Activated CD4-positive, CD25-positive, alpha-beta regulatory T cell treated with anti-CD3 and anti-CD28 coated beads, Interleukin-2, amount 50 U/mL, for 24 hours (primary cell): ENCODE data around the gene PRPS1L1.

Experiments used
- ATAC-seq, 2 donors: fragments of 150-1000 bp; cut with Tn5 transposase; one replicate each; pipeline ENCODE4 v1.10.0; 2021; ENCODE audit warnings: mild to moderate bottlenecking in 1 of 2, moderate library complexity in 1 of 2

The PRPS1L1 gene

GRCh38 chr7:18013936-18014335 is 13.7 kb downstream of the PRPS1L1 start:
- ATAC-seq = no peak

DNA sequence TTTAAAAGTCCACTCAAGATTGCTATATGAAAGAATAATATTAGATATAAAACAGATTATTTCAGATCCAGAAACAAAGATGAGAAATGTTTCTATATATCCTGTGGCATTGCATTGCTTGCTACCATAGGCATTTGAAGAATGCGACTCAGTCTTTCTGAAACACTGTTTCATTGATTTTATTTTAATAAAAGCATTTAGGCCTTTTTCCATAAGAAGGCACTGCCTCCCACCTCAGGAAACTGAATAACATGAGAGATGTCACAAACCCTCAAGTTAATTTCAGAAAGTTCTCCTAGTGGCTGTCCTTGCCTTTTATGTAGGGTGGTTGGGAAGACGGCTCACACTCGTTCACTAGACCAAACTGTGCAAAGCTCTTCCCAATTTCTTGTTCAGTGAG is 23.3 kb downstream of the PRPS1L1 start:
- ATAC-seq = no peak

DNA sequence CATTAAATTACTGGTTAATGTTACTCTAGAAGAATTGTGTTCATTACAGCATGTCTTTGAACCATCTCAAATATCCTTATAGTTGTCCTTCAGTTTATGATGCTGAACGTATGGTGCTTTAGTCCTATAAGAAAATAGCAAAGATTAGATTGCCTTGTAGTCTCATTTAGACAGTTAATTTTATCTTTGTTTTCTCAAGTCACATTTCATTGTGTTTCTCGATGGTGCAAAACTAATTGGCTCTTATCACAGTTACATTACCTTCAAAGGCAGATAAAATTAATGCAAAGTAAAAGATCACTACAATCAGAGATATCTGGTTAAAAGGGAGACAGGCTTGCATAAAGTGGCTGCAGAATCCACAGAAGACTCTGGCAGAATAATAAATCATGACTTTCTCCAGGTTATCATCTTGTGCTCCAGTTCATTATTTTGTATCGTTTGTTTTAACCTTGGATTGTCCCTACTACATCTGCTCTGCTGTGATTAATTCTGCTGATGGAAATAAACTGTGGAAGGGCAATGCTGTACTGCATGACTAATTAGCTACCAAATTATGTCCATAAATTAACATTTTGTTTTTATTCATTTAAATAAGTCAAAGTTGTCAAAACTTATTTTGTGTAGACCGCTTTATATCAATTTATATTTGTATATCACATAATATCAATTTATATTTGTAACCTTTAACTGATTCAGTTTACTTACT is 24.2 kb downstream of the PRPS1L1 start:
- no peak for ATAC-seq

DNA sequence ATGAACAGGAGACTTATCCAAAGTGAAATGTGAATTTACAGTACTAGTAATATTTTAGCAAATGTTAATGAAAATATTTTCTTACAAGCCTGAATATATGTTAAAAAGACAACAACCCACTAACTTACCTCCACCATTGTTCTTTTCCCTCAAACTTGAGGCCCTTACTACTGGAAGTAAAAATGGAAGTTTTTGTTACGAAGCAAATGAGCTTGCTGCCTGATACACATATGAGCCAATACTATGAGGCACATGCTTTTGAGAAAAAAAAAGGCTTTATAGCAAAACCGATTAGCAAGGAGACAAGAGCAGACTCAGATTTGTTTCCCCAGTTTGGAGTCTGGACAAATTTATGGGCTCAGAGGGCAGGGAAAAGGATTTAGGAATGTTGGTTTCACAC is 29.0 kb downstream of the PRPS1L1 start:
- no peak for ATAC-seq

DNA sequence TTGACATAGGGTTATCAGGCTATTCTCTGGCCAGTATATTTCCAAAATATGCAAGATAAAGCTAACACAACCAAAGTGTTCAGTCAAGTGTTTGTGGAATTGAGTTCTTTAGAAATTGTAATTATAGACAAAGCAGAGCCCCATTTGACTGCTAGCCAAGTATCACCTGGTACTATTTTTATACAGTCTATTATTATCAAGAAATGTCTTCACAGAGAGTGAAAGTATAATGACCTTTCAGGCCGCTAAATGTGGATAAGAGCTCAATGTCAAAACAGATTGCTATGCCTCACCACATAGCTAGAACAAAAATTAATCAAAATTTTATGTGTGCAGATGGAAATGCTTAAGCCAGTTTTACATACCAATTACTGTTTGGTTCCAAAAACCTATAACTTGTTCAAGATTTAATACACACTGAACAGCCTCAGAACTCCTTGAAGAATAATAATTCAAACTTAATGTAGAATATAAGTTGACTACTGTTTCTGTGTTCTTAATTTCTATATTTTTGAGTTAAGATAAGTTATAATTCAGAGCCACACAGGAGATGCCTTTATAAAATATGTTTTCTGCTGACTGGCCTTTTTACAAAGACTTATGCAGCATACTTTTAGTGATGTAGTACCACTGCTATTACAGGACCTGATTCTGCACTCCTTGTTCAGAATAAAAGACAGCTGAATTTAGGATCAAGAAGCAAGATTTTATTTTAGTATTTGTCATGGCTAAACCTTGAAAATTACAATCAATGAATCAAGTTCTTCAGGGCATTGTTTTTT is 31.0 kb downstream of the PRPS1L1 start:
- no peak for ATAC-seq

DNA sequence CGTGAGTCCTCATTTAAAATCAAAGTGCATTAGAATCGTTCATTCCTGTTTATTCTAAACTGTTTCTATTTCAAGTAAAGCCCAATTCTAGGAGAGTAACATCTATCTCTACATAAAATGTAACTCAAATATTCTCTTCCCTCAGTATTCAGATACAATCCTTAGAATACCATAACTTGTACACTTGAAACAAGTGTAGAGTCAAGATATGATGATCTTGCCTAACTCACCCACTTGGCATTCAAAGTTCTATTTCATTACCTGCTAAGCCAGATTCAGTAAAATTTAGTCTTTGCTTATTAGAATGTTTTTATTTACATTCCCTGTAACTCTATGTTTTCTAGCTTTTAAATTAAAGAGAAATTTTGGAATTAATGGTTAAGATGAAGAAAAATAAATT is 31.6 kb downstream of the PRPS1L1 start:
- ATAC-seq = no peak

GRCh38 chr7:17994079-17994850 is 33.4 kb downstream of the PRPS1L1 start:
- ATAC-seq = peak in 1 of 2 donors; percentile 53

GRCh38 chr7:17991866-17992648 is 35.6 kb downstream of the PRPS1L1 start:
- ATAC-seq = no peak

DNA sequence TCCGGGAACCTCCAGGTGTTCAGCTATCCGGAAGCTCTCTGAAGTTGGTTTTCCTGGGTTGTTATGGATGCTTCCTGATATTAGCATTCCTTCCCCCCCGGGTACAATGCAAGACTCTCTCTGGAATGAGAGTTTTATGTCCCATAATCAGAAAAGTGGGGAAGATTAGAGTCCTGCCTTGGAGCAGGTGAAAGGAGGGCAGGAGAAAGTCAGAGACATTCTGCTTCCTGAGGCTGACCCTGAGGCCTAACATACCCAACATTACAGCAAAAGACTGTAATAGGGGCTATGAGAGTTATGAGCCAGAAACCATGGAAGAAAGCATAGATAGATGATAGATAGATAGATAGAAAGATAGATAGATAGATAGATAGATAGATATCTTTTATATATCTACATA is 36.9 kb downstream of the PRPS1L1 start:
- no peak for ATAC-seq

DNA sequence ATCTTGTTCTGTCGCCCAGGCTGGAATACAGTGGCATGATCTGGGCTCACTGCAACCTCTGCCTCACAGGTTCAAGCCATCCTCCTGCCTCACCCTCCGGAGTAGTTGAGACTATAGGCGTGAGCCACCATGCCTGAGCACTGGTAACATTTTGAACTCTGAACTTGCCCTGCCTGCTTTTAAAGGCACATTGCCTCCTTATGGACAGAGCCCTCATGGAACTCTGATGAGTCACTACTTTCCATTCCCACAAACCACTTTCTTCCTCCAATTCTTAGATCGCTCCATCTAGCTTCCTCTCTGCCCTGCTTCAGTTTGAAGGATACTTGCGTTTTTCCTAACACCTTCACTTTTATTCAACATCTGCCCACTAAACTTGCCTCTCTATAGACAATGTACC is 38.1 kb downstream of the PRPS1L1 start:
- no peak for ATAC-seq

DNA sequence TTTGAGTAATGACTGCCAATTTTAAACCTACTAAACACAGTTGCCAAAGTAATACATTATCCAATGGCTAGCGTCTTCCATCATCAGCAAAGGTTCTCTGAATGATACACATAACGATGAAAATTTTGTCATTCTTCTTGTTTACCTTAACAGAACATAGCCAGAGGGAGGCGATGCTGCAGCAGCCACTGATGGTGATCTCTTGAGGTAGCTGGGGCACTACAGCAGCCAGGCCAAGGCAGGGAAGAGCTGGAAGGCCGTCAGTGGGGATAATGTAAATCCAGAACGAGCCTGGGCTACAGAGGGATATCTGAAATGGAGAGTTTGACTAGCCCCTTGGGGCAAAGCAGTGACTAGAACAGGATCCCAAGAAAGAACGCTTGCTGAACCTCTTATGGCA is 38.8 kb downstream of the PRPS1L1 start:
- ATAC-seq = no peak

- ATAC-seq = no peak
These were observed 39.5 kb downstream of the PRPS1L1 start for GRCh38 chr7:17988141-17988540.

- no peak for ATAC-seq
These were observed 40.8 kb downstream of the PRPS1L1 start for GRCh38 chr7:17986851-17987250.

DNA sequence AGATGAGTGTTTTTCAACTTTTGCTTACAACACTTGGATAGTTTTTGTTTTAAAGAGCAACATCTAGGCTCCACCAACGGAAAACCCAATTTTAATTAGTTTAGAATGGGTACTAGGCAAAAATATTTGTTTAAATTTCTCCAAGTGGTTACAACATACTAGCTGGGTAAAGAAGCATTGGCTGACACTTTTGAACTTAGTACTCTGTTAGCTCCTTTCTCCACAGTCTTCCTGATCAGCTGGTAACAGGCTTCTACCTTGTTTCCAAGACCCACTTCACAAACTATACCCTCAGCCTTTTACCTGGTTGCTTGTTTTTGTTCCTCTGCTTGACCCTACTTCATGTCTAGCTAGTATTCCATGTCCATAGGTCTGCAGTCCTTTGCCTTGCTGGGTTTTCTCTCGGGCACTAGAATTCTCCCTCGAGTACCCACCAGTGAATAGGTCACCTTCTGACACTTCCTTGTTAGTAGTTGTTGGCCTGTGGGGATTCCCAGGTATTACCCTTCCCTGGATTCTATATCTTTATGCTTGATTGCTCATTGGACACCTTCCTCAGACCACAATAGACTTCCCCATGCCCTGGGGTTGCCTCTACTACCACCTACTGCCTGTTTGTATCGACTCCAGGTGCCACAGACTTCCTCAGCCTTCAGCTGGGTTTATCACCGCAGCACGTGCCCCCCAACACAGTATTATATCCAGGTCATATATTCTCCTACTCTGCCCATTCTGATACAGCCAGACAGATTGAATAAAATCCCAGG is 42.0 kb downstream of the PRPS1L1 start:
- ATAC-seq = no peak

GRCh38 chr7:17984288-17984687 is 43.4 kb downstream of the PRPS1L1 start:
- ATAC-seq = no peak

DNA sequence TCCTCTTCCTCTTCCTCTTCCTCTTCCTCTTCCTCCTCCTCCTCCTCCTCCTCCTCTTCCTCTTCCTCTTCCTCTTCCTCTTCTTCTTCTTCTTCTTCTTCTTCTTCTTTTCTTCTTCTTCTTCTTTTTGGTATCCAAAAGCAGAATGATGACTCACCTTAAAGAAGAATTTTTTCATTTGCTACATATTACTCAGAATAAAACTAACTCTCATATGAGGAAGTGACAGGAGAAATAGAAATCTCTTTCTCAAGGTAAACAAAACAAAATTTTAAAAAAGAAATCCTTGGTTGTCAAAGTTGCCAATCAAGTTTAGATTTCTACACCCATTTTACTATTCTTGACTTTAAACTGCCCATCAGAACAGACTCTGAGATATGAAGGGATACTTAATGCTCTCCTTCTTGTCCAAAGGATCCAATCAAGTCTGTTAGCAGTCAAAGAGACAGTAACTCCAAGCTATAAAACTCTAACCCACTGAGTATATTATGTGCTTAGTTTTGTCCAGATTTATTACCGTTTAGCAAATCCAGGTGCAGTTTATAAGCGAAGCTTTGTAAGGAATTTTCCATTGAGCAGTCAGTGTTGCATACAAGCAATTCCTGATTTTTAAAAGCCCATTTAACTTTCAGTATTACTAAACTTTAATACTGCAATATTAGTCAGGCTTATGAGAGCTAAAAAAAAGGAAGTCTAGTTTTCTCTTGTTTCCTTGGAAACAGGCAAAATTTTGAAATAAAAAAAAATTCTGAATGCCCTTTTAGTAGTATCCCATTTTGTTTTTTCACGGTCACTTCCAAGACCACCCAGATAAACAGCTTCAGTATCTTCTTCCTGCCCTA is 44.2 kb downstream of the PRPS1L1 start:
- ATAC-seq = no peak

DNA sequence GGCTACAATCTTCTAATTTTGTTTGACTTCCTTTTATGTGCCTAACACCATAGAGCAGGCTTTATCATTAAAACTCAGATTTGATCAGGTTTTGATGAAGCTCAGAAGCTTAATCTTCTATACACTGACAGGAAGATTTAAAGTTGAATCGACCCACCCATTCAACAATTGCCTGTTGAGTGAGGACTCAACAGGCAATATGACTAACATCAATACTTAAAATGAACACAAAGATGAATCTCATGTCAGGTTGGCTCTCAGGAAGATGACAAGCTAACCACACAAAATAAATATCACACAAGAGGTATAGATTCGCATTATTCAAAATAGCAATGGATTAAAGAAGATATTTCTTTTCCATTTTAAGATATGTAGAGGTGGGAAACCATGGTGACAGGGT is 50.7 kb downstream of the PRPS1L1 start:
- ATAC-seq = no peak
